Hepatocyte (in vitro differentiated cells): ENCODE data around the gene POLR2F. TPM values are rescaled to one million over a fixed set of nuclear protein-coding genes. Genes with fewer than 3 reads are reported as not detected.

Source experiments
- DNase-seq: peaks from one replicate; pipeline ENCODE4 v3.0.0-alpha.2; 2016; ENCODE audit warnings: low spot score
- H2AFZ ChIP-seq: fragments of 200-600 bp; sonication (generic); 2 replicates; pipeline ENCODE4 v1.6.0; 2016; ENCODE audit warnings: antibody characterized with exemption, mild to moderate bottlenecking
- H3K27ac ChIP-seq: fragments of 200-600 bp; sonication (generic); 2 replicates; pipeline ENCODE4 v1.5.1; 2016; ENCODE audit warnings: mild to moderate bottlenecking
- H3K27me3 ChIP-seq: fragments of 200-600 bp; sonication (generic); 2 replicates; pipeline ENCODE4 v1.6.1; 2016
- H3K36me3 ChIP-seq: fragments of 200-600 bp; sonication (generic); replicated peaks from 2 replicates; pipeline ENCODE4 v1.5.1; 2016; ENCODE audit warnings: low read depth; ENCODE audit not compliant: insufficient read depth
- H3K4me1 ChIP-seq: fragments of 200-600 bp; sonication (generic); 2 replicates; pipeline ENCODE4 v1.5.1; 2016; ENCODE audit warnings: mild to moderate bottlenecking, moderate library complexity; ENCODE audit not compliant: insufficient read depth
- H3K4me2 ChIP-seq: fragments of 200-600 bp; sonication (generic); 2 replicates; pipeline ENCODE4 v1.6.0; 2016
- H3K4me3 ChIP-seq: fragments of 200-600 bp; sonication (generic); 2 replicates; pipeline ENCODE4 v1.5.1; 2016; ENCODE audit warnings: mild to moderate bottlenecking
- H3K79me2 ChIP-seq: fragments of 200-600 bp; sonication (generic); 2 replicates; pipeline ENCODE4 v1.6.0; 2017; ENCODE audit warnings: mild to moderate bottlenecking
- H3K9me2 ChIP-seq: fragments of 200-600 bp; sonication (generic); replicated peaks from 2 replicates; pipeline ENCODE4 v1.6.0; 2017; ENCODE audit warnings: mild to moderate bottlenecking; ENCODE audit not compliant: insufficient read depth
- H3K9me3 ChIP-seq: fragments of 200-600 bp; sonication (generic); 2 replicates; pipeline ENCODE4 v1.5.1; 2016; ENCODE audit warnings: low read depth, mild to moderate bottlenecking
- H4K20me1 ChIP-seq: fragments of 200-600 bp; sonication (generic); 2 replicates; pipeline ENCODE4 v1.6.0; 2016; ENCODE audit warnings: mild to moderate bottlenecking; ENCODE audit not compliant: insufficient read depth, poor library complexity, severe bottlenecking
- EZH2 ChIP-seq: fragments of 200-600 bp; sonication (generic); IDR thresholded peaks from 2 replicates; pipeline ENCODE4 v1.6.1; 2016; ENCODE audit warnings: antibody characterized with exemption, mild to moderate bottlenecking, borderline replicate concordance
- EZH2phosphoT487 ChIP-seq: fragments of 200-600 bp; sonication (generic); IDR thresholded peaks from one replicate; pipeline ENCODE4 v1.6.1; 2018; ENCODE audit warnings: antibody characterized with exemption, mild to moderate bottlenecking, low read depth, moderate library complexity; ENCODE audit not compliant: unreplicated experiment, severe bottlenecking
- WGBS: methylation state at CpG from one replicate; pipeline ENCODE4 v1.1.6; 2016; ENCODE audit warnings: low lambda C conversion rate; ENCODE audit errors: missing lambda C conversion rate; 5-methylcytosine and 5-hydroxymethylcytosine counted together
- polyA plus RNA-seq: library from polyadenylated mRNA; unstranded; fragments of >200 nt; fragmentation: Nextera tagmentation; extraction: Ambion mirVana; gene quantifications from 2 replicates; pipeline ENCODE4 v1.2.1, GENCODE V29; 2016
- total RNA-seq: library from RNA; depleted of rRNA; stranded (reverse); fragments of >200 nt; gene quantifications from 2 replicates; pipeline ENCODE4 v1.2.3, GENCODE V29; 2014
- TF ChIP-seq, protein P1 (sequence below): fragments of 200-600 bp; sonication (generic); IDR thresholded peaks from 2 replicates; pipeline ENCODE4 v1.5.1; 2016; ENCODE audit warnings: antibody characterized with exemption, mild to moderate bottlenecking; ENCODE audit not compliant: poor library complexity

The POLR2F gene
- total and polyA plus RNA-seq, 2 experiments from 2014 or later, result 59.4 to 119 TPM

DNA sequence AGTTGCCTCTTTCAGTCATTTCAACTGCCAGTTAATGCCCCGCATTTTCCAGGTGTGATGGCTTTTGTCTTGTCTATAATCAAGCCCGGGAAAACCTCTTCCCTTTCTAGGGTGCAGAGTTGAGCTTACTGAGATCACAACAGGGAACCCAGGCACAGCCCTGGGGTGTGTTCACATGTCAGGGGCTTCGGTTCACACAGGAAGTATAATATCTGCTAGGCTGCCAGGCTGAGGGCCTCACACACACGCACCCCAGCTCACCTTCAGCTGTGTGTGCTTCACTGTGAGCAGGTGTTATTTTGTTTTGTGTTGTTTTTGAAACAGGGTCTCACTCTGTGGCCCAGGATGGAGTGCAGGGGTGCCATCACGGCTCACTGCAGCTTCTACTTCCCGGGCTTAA lies 40.5 kb downstream of the POLR2F start:
- H4K20me1 ChIP-seq, result no peaks in the 10 kb centered on the region
- H3K4me1 ChIP-seq, result no peaks in the 10 kb centered on the region
- WGBS, result 84% methylated on average over 6 of the region's 6 CpGs
- H3K4me3 ChIP-seq, result no peak overlapping the region
- no peaks in the 10 kb centered on the region for H3K27me3 ChIP-seq
- DNase-seq, result no peak
- no peak overlapping the region for H2AFZ ChIP-seq
- TF ChIP-seq, protein P1, sequence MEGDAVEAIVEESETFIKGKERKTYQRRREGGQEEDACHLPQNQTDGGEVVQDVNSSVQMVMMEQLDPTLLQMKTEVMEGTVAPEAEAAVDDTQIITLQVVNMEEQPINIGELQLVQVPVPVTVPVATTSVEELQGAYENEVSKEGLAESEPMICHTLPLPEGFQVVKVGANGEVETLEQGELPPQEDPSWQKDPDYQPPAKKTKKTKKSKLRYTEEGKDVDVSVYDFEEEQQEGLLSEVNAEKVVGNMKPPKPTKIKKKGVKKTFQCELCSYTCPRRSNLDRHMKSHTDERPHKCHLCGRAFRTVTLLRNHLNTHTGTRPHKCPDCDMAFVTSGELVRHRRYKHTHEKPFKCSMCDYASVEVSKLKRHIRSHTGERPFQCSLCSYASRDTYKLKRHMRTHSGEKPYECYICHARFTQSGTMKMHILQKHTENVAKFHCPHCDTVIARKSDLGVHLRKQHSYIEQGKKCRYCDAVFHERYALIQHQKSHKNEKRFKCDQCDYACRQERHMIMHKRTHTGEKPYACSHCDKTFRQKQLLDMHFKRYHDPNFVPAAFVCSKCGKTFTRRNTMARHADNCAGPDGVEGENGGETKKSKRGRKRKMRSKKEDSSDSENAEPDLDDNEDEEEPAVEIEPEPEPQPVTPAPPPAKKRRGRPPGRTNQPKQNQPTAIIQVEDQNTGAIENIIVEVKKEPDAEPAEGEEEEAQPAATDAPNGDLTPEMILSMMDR, result no peak
- TF ChIP-seq EZH2, result no peak
- no peak for TF ChIP-seq EZH2phosphoT487
- no peaks in the 10 kb centered on the region for H3K79me2 ChIP-seq
- H3K9me2 ChIP-seq, result no peaks in the 10 kb centered on the region
- H3K9me3 ChIP-seq, result no peaks in the 10 kb centered on the region
- no peaks in the 10 kb centered on the region for H3K36me3 ChIP-seq
- no peak overlapping the region for H3K27ac ChIP-seq
- no peak overlapping the region for H3K4me2 ChIP-seq

DNA sequence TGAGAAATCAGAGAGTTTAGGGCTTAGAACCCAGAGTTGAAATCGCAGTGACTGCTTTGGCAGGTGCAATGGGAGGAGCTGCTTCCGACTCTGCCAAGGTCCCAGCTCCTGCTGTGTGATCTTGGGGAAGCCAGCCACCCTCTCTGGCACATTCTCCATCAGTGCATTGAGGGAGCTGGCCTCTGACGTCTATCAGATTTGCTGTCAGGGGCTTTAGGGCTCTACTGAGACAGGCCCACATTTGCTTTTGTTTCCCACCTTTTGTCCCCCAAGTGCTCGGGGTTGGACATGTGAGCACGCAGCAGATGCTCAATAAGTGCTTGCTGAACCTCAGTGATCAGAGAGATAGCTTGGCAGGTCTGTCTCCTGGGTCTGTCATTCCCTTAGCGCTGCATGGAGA lies 41.5 kb downstream of the POLR2F start:
- H3K4me3 ChIP-seq, result no peak overlapping the region
- no peak overlapping the region for H3K27ac ChIP-seq
- DNase-seq, result no peak
- TF ChIP-seq EZH2phosphoT487 (no peak), EZH2 (no peak)
- TF ChIP-seq, protein P1, result no peak
- no peaks in the 10 kb centered on the region for H3K36me3 ChIP-seq
- no peaks in the 10 kb centered on the region for H3K79me2 ChIP-seq
- no peaks in the 10 kb centered on the region for H3K27me3 ChIP-seq
- no peak overlapping the region for H3K4me2 ChIP-seq
- no peaks in the 10 kb centered on the region for H4K20me1 ChIP-seq
- H3K9me3 ChIP-seq, result no peaks in the 10 kb centered on the region
- H3K4me1 ChIP-seq, result no peaks in the 10 kb centered on the region
- H2AFZ ChIP-seq, result no peak overlapping the region
- no peaks in the 10 kb centered on the region for H3K9me2 ChIP-seq
- WGBS, result 83% methylated on average over 6 of the region's 6 CpGs

DNA sequence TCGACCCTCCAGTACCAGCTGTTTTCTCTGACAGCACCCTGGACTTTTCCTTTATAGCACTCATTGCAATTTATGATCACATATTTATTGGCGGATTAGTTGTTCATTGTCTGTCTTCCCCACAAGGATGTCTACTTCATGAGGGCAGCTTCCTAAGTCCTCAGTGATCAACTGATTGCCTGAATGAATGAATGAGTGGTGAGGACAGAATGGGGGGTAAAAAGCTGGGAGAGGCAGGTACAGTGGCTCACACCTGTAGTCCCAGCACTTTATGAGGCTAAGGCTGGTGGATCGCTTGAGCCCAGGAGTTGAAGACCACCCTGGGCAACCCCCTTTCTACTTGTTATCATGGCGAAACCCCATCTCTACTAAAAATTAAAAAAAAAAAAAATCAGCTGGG lies 42.0 kb downstream of the POLR2F start:
- Histone ChIP-seq H3K36me3 (no peaks in the 10 kb centered on the region), H3K4me2 (no peak overlapping the region), H3K4me3 (no peak overlapping the region), H3K9me3 (no peaks in the 10 kb centered on the region), H3K9me2 (no peaks in the 10 kb centered on the region), H3K79me2 (no peaks in the 10 kb centered on the region), H4K20me1 (no peaks in the 10 kb centered on the region), H3K4me1 (no peaks in the 10 kb centered on the region), H2AFZ (no peak overlapping the region), H3K27me3 (no peaks in the 10 kb centered on the region), H3K27ac (no peak overlapping the region)
- TF ChIP-seq, protein P1, result no peak
- TF ChIP-seq EZH2 (no peak), EZH2phosphoT487 (no peak)
- no peak for DNase-seq
- 96% methylated on average over 4 of the region's 4 CpGs for WGBS

DNA sequence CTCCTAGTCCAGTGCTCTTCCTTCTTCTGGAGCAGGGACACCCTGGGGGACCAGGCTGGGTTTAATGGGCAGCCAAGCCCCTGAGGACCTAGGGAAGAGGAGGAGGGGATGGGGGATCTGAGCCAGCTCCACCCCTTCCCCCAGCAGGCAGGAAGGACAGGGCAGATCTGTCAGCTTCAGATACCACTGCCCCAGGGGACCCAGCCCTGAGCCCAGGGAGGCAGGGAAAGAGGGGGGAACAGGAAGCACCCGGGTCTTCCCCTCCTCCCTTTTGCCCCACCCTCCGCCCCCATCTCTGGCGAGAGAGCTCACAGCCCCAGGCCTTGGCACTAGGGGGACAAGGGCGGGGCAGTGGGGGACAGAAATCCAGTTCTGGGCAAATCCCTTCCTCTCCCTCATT lies 42.6 kb downstream of the POLR2F start:
- Histone ChIP-seq H3K4me1 (no peaks in the 10 kb centered on the region), H3K27ac (no peak overlapping the region), H3K4me3 (no peak overlapping the region), H3K9me3 (no peaks in the 10 kb centered on the region), H3K9me2 (no peaks in the 10 kb centered on the region), H3K36me3 (no peaks in the 10 kb centered on the region), H3K79me2 (no peaks in the 10 kb centered on the region), H2AFZ (no peak overlapping the region), H3K27me3 (no peaks in the 10 kb centered on the region), H3K4me2 (no peak overlapping the region), H4K20me1 (no peaks in the 10 kb centered on the region)
- 67% methylated on average over 2 of the region's 4 CpGs for WGBS
- TF ChIP-seq, protein P1, result no peak
- TF ChIP-seq EZH2 (no peak), EZH2phosphoT487 (no peak)
- no peak for DNase-seq
